Measurements from ENCODE around the gene INPP4A. TPM values are rescaled to one million over a fixed set of nuclear protein-coding genes. Genes with fewer than 3 reads are reported as not detected.

INPP4A gene
- total RNA-seq, 1 experiment from 2014 or later, result 23.4 TPM

- Histone ChIP-seq H3F3A (ENCODE audit: low read length, unreplicated experiment) (no peaks in the 10 kb centered on the region), H3K9ac (ENCODE audit: low read length) (no peak overlapping the region), H2AFZ (ENCODE audit: low read length) (no peak overlapping the region), H4K20me1 (ENCODE audit: low read length) (no peaks in the 10 kb centered on the region), H3K27me3 (ENCODE audit: low read length) (no peaks in the 10 kb centered on the region), H3K27ac (ENCODE audit: low read length) (no peak overlapping the region), H3K9me3 (ENCODE audit: low read length) (no peaks in the 10 kb centered on the region), H3K4me2 (ENCODE audit: low read length) (no peak overlapping the region), H3K4me1 (ENCODE audit: insufficient read depth, low read length) (no peaks in the 10 kb centered on the region), H3K9me2 (replicated peaks; ENCODE audit: low read length) (no peaks in the 10 kb centered on the region), H3K79me2 (ENCODE audit: low read length) (no peaks in the 10 kb centered on the region), H3K36me3 (ENCODE audit: low read depth, low read length) (peaks cover 4% of the 10 kb centered on the region; the same call in 1 of the 2 replicates), H3K4me3 (ENCODE audit: low read length) (no peak overlapping the region)
- ATAC-seq, result no peak
- no TSS peak for BruUV-seq (replicated peaks)
- POLR2A ChIA-PET (ENCODE audit: unreplicated experiment), result no interaction called here
- intact Hi-C loops (cut with micrococcal nuclease), result no loop called here
- CTCF ChIA-PET, result no interaction called here
- no peak for DNase-seq
- no peak for TF ChIP-seq EZH2 (IDR thresholded peaks at IDR 0.05; ENCODE audit: low read length, unreplicated experiment)
- no peak for TF ChIP-seq EZH2phosphoT487 (IDR thresholded peaks at IDR 0.05; ENCODE audit: borderline replicate concordance, low read length)
- no peak for TF ChIP-seq CTCF (conservative IDR thresholded peaks at IDR 0.05; ENCODE audit: low read depth, low read length)
Observed at GRCh38 chr2:98494699-98495098, 50.0 kb downstream of the INPP4A start.

- H4K20me1 ChIP-seq (ENCODE audit: low read length), result no peaks in the 10 kb centered on the region
- BruUV-seq (replicated peaks), result no TSS peak
- no peak for TF ChIP-seq CTCF (conservative IDR thresholded peaks at IDR 0.05; ENCODE audit: low read depth, low read length)
- no peak for TF ChIP-seq EZH2 (IDR thresholded peaks at IDR 0.05; ENCODE audit: low read length, unreplicated experiment)
- no peak for TF ChIP-seq EZH2phosphoT487 (IDR thresholded peaks at IDR 0.05; ENCODE audit: borderline replicate concordance, low read length)
- POLR2A ChIA-PET (ENCODE audit: unreplicated experiment), result no interaction called here
- H3F3A ChIP-seq (ENCODE audit: low read length, unreplicated experiment), result no peaks in the 10 kb centered on the region
- H3K4me3 ChIP-seq (ENCODE audit: low read length), result no peak overlapping the region
- no peaks in the 10 kb centered on the region for H3K9me2 ChIP-seq (replicated peaks; ENCODE audit: low read length)
- no peak for ATAC-seq
- peaks cover 4% of the 10 kb centered on the region; the same call in 1 of the 2 replicates for H3K36me3 ChIP-seq (ENCODE audit: low read depth, low read length)
- H3K27ac ChIP-seq (ENCODE audit: low read length), result no peak overlapping the region
- no peaks in the 10 kb centered on the region for H3K9me3 ChIP-seq (ENCODE audit: low read length)
- CTCF ChIA-PET, result no interaction called here
- no peak overlapping the region for H2AFZ ChIP-seq (ENCODE audit: low read length)
- H3K9ac ChIP-seq (ENCODE audit: low read length), result no peak overlapping the region
- H3K4me1 ChIP-seq (ENCODE audit: insufficient read depth, low read length), result no peaks in the 10 kb centered on the region
- H3K4me2 ChIP-seq (ENCODE audit: low read length), result no peak overlapping the region
- no peak for DNase-seq
- intact Hi-C loops (cut with micrococcal nuclease), result no loop called here
- no peaks in the 10 kb centered on the region for H3K79me2 ChIP-seq (ENCODE audit: low read length)
- no peaks in the 10 kb centered on the region for H3K27me3 ChIP-seq (ENCODE audit: low read length)
Observed at GRCh38 chr2:98496750-98497493, 52.3 kb downstream of the INPP4A start.

- H3K9me3 ChIP-seq (ENCODE audit: low read length), result no peaks in the 10 kb centered on the region
- no peak overlapping the region for H2AFZ ChIP-seq (ENCODE audit: low read length)
- BruUV-seq (replicated peaks), result no TSS peak
- intact Hi-C loops (cut with micrococcal nuclease), result no loop called here
- peaks cover 10% of the 10 kb centered on the region for H3K4me1 ChIP-seq (ENCODE audit: insufficient read depth, low read length)
- no peak for TF ChIP-seq CTCF (conservative IDR thresholded peaks at IDR 0.05; ENCODE audit: low read depth, low read length)
- TF ChIP-seq EZH2phosphoT487 (IDR thresholded peaks at IDR 0.05; ENCODE audit: borderline replicate concordance, low read length), result no peak
- TF ChIP-seq EZH2 (IDR thresholded peaks at IDR 0.05; ENCODE audit: low read length, unreplicated experiment), result no peak
- peaks cover 9% of the 10 kb centered on the region; the same call in 1 of the 2 replicates for H3K79me2 ChIP-seq (ENCODE audit: low read length)
- no peak for ATAC-seq
- H3K4me2 ChIP-seq (ENCODE audit: low read length), result no peak overlapping the region
- no peak overlapping the region for H3K4me3 ChIP-seq (ENCODE audit: low read length)
- no peak overlapping the region for H3K9ac ChIP-seq (ENCODE audit: low read length)
- no peaks in the 10 kb centered on the region for H3K9me2 ChIP-seq (replicated peaks; ENCODE audit: low read length)
- no peaks in the 10 kb centered on the region for H4K20me1 ChIP-seq (ENCODE audit: low read length)
- POLR2A ChIA-PET (ENCODE audit: unreplicated experiment), result no interaction called here
- H3K36me3 ChIP-seq (ENCODE audit: low read depth, low read length), result peaks cover 4% of the 10 kb centered on the region; the same call in 1 of the 2 replicates
- H3K27ac ChIP-seq (ENCODE audit: low read length), result no peak overlapping the region
- DNase-seq, result no peak
- no peaks in the 10 kb centered on the region for H3F3A ChIP-seq (ENCODE audit: low read length, unreplicated experiment)
- H3K27me3 ChIP-seq (ENCODE audit: low read length), result no peaks in the 10 kb centered on the region
- CTCF ChIA-PET, result no interaction called here
Observed at GRCh38 chr2:98498703-98499440, 54.2 kb downstream of the INPP4A start.

Measured in PC-3 (cell line).